ENCODE results near the gene YKT6.

The YKT6 gene

GRCh38 chr7:44183386-44183785 lies 17.4 kb upstream of the YKT6 start:
- Mint-ChIP-seq H3K27ac (no peak overlapping the region), H3K27me3 (peaks cover 5% of the 10 kb centered on the region), H3K9me3 (no peaks in the 10 kb centered on the region), H3K4me1 (no peaks in the 10 kb centered on the region), H3K4me3 (no peak overlapping the region), H3K36me3 (ENCODE audit: low read depth) (no peaks in the 10 kb centered on the region)
- DNase-seq (no peak), ATAC-seq (no peak)

GRCh38 chr7:44184206-44184872 lies 16.4 kb upstream of the YKT6 start:
- ATAC-seq (no peak), DNase-seq (no peak)
- no peak overlapping the region for H3K27ac Mint-ChIP-seq
- H3K9me3 Mint-ChIP-seq: no peaks in the 10 kb centered on the region
- H3K27me3 Mint-ChIP-seq: peaks cover 5% of the 10 kb centered on the region
- no peaks in the 10 kb centered on the region for H3K36me3 Mint-ChIP-seq (ENCODE audit: low read depth)
- H3K4me1 Mint-ChIP-seq: no peaks in the 10 kb centered on the region
- H3K4me3 Mint-ChIP-seq: no peak overlapping the region

- H3K27ac Mint-ChIP-seq: no peak overlapping the region
- no peaks in the 10 kb centered on the region for H3K36me3 Mint-ChIP-seq (ENCODE audit: low read depth)
- H3K9me3 Mint-ChIP-seq: no peaks in the 10 kb centered on the region
- no peak overlapping the region for H3K4me3 Mint-ChIP-seq
- ATAC-seq (no peak), DNase-seq (no peak)
- no peaks in the 10 kb centered on the region for H3K4me1 Mint-ChIP-seq
- H3K27me3 Mint-ChIP-seq: peaks cover 5% of the 10 kb centered on the region
These were observed 15.8 kb upstream of the YKT6 start for GRCh38 chr7:44184873-44185446.

- DNase-seq (no peak), ATAC-seq (no peak)
- Mint-ChIP-seq H3K36me3 (ENCODE audit: low read depth) (no peaks in the 10 kb centered on the region), H3K27ac (no peak overlapping the region), H3K27me3 (peaks cover 5% of the 10 kb centered on the region), H3K4me3 (no peak overlapping the region), H3K9me3 (no peaks in the 10 kb centered on the region), H3K4me1 (no peaks in the 10 kb centered on the region)
These were observed 15.0 kb upstream of the YKT6 start for GRCh38 chr7:44185729-44186128.

GRCh38 chr7:44186736-44187135 lies 14.0 kb upstream of the YKT6 start:
- Mint-ChIP-seq H3K4me3 (no peak overlapping the region), H3K4me1 (no peaks in the 10 kb centered on the region), H3K9me3 (no peaks in the 10 kb centered on the region), H3K27ac (no peak overlapping the region), H3K27me3 (peaks cover 2% of the 10 kb centered on the region), H3K36me3 (ENCODE audit: low read depth) (no peaks in the 10 kb centered on the region)
- no peak for DNase-seq
- ATAC-seq: no peak

GRCh38 chr7:44187636-44188416 lies 13.0 kb upstream of the YKT6 start:
- Mint-ChIP-seq H3K36me3 (ENCODE audit: low read depth) (no peaks in the 10 kb centered on the region), H3K4me3 (no peak overlapping the region), H3K4me1 (no peaks in the 10 kb centered on the region), H3K27ac (no peak overlapping the region), H3K9me3 (no peaks in the 10 kb centered on the region), H3K27me3 (peaks cover 2% of the 10 kb centered on the region)
- ATAC-seq (no peak), DNase-seq (no peak)

GRCh38 chr7:44188480-44189225 lies 12.1 kb upstream of the YKT6 start:
- Mint-ChIP-seq H3K4me3 (no peak overlapping the region), H3K36me3 (ENCODE audit: low read depth) (no peaks in the 10 kb centered on the region), H3K9me3 (no peaks in the 10 kb centered on the region), H3K27ac (no peak overlapping the region), H3K4me1 (peaks cover under 1% of the 10 kb centered on the region), H3K27me3 (peaks cover 2% of the 10 kb centered on the region)
- ATAC-seq (no peak), DNase-seq (no peak)

- ATAC-seq (no peak), DNase-seq (no peak)
- Mint-ChIP-seq H3K9me3 (no peaks in the 10 kb centered on the region), H3K4me3 (no peak within 1 kb of the TSS), H3K36me3 (ENCODE audit: low read depth) (no peaks in the 10 kb centered on the region), H3K27me3 (peaks cover 2% of the 10 kb centered on the region), H3K27ac (no peak within 1 kb of the TSS), H3K4me1 (peaks cover 4% of the 10 kb centered on the region)
These were observed 11.3 kb upstream of the YKT6 start, which contains the start of gene GCK for GRCh38 chr7:44189286-44189992. TSS of gene GCK (minus strand) at chr7:44189439. CDS start at chr7:44188953, 486 bp downstream.

- no peak for ATAC-seq
- Mint-ChIP-seq H3K36me3 (ENCODE audit: low read depth) (no peaks in the 10 kb centered on the region), H3K4me1 (peaks cover 4% of the 10 kb centered on the region), H3K27me3 (peaks cover 2% of the 10 kb centered on the region), H3K4me3 (no peak overlapping the region), H3K27ac (no peak overlapping the region), H3K9me3 (no peaks in the 10 kb centered on the region)
- DNase-seq: no peak
These were observed 10.5 kb upstream of the YKT6 start for GRCh38 chr7:44189993-44190872.

- Mint-ChIP-seq H3K4me3 (no peak overlapping the region), H3K27ac (no peak overlapping the region), H3K4me1 (peaks cover 7% of the 10 kb centered on the region), H3K9me3 (no peaks in the 10 kb centered on the region), H3K36me3 (ENCODE audit: low read depth) (no peaks in the 10 kb centered on the region), H3K27me3 (peaks cover 2% of the 10 kb centered on the region)
- DNase-seq: no peak
- no peak for ATAC-seq
These were observed 9.6 kb upstream of the YKT6 start for GRCh38 chr7:44191171-44191570.

- DNase-seq (no peak), ATAC-seq (no peak)
- H3K4me1 Mint-ChIP-seq: peaks cover 13% of the 10 kb centered on the region
- no peaks in the 10 kb centered on the region for H3K36me3 Mint-ChIP-seq (ENCODE audit: low read depth)
- H3K9me3 Mint-ChIP-seq: no peaks in the 10 kb centered on the region
- peaks cover 2% of the 10 kb centered on the region for H3K27me3 Mint-ChIP-seq
- H3K27ac Mint-ChIP-seq: no peak overlapping the region
- no peak overlapping the region for H3K4me3 Mint-ChIP-seq
These were observed 7.6 kb upstream of the YKT6 start for GRCh38 chr7:44193011-44193802.

GRCh38 chr7:44194069-44194468 lies 6.7 kb upstream of the YKT6 start:
- peak; percentile 82 for ATAC-seq
- no peak overlapping the region for H3K4me3 Mint-ChIP-seq
- H3K4me1 Mint-ChIP-seq: peaks cover 13% of the 10 kb centered on the region
- H3K27ac Mint-ChIP-seq: no peak overlapping the region
- H3K27me3 Mint-ChIP-seq: peaks cover 2% of the 10 kb centered on the region
- no peaks in the 10 kb centered on the region for H3K9me3 Mint-ChIP-seq
- DNase-seq: peak; percentile 41
- no peaks in the 10 kb centered on the region for H3K36me3 Mint-ChIP-seq (ENCODE audit: low read depth)
